ENCODE data around the gene CLEC4G.

Gene CLEC4G

GRCh38 chr19:7685546-7686445 is 46.1 kb downstream of the CLEC4G start:
- no peak for DNase-seq (ENCODE audit: extremely low spot score)
- POLR2A ChIA-PET, result interaction anchor here (0.8 to 1.2 kb wide), 4 partner anchors 13 to 50 kb away, joined by 3 to 5 read pairs (median 3); partner anchors contain the start of gene FCER2
- CTCF ChIA-PET, result interaction anchor here (0.8 to 2.8 kb wide), 4 partner anchors 14 to 117 kb away, joined by 3 to 10 read pairs (median 4); no protein-coding TSS in a partner anchor
- TF ChIP-seq, protein P1, sequence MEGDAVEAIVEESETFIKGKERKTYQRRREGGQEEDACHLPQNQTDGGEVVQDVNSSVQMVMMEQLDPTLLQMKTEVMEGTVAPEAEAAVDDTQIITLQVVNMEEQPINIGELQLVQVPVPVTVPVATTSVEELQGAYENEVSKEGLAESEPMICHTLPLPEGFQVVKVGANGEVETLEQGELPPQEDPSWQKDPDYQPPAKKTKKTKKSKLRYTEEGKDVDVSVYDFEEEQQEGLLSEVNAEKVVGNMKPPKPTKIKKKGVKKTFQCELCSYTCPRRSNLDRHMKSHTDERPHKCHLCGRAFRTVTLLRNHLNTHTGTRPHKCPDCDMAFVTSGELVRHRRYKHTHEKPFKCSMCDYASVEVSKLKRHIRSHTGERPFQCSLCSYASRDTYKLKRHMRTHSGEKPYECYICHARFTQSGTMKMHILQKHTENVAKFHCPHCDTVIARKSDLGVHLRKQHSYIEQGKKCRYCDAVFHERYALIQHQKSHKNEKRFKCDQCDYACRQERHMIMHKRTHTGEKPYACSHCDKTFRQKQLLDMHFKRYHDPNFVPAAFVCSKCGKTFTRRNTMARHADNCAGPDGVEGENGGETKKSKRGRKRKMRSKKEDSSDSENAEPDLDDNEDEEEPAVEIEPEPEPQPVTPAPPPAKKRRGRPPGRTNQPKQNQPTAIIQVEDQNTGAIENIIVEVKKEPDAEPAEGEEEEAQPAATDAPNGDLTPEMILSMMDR (IDR thresholded peaks at IDR 0.05; ENCODE audit: control extremely low read depth, extremely low read depth, low read depth, missing control alignments), result no peak

DNA sequence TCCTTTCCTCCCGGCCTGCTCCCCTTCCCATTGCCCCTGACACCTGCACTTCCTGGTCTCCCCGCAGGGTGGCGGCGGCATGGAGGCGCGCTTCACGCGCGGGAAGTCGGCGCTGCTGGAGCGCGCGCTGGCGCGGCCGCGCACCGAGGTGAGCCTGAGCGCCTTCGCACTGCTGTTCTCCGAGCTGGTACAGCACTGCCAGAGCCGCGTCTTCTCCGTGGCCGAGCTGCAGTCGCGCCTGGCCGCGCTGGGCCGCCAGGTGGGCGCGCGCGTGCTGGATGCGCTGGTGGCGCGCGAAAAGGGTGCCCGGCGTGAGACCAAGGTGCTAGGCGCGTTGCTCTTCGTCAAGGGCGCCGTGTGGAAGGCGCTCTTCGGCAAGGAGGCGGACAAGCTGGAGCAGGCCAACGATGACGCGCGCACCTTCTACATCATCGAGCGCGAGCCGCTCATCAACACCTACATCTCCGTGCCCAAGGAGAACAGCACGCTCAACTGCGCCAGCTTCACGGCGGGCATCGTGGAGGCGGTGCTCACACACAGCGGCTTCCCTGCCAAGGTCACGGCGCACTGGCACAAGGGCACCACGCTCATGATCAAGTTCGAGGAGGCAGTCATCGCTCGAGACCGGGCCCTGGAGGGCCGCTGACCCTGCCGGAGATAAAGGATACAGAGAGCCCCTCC is 49.6 kb downstream of the CLEC4G start:
- TF ChIP-seq, protein P1 (IDR thresholded peaks at IDR 0.05; ENCODE audit: control extremely low read depth, extremely low read depth, low read depth, missing control alignments), result peak; percentile 27
- ChIA-PET CTCF (interaction anchor here (0.9 to 1.9 kb wide), 3 partner anchors 16 to 118 kb away, joined by 3 to 7 read pairs (median 3); no protein-coding TSS in a partner anchor), POLR2A (no interaction called here)
- no peak for DNase-seq (ENCODE audit: extremely low spot score)

DNA sequence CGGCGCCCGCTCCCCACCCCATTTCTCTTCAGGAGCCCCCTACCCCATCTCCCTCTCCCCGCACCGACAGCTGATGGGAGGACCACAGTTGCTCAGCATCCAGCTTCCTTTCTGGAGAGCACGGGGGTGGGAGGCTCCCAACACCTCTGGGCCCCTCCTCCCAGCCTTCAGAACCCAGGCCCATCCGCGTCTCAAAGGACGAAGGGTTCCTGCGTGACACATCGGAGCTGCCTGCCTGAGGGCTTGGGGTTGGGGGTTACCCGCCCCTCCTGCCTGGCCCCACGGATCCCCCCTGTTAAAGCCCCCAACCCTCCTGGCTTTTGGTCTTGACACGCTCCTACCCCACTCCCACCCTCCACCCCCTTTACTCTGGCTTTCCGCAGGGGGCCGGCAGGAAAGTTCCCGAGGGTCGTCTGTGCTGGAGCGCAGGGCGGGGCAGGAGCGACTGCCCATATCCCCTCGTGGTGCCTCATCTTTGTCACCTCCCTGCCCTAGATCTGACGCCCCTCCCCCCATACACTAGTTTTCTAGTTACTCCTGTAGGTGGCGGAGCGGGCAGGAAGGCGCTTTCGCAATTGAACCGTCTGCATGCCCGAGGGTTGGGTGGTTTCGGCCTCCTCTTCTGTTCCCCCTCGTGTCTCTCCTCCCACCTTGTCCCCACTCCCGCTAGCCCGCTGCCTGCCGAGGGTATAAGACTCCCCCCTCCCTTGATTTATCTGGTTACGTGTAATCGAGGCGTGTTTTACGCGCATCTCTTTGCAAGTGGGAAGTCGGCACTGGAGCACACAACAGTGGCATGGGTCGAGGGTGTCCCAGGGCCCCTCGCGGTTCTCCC is 50.4 kb downstream of the CLEC4G start:
- peak; percentile 87 for DNase-seq (ENCODE audit: extremely low spot score)
- ChIA-PET CTCF (interaction anchor here (0.6 to 2.2 kb wide), 64 partner anchors 8 to 579 kb away, joined by 3 to 47 read pairs (median 4); partner anchors contain the start of genes CD209, FCER2, PCP2 and PET100), POLR2A (interaction anchor here (0.6 kb wide), 1 partner anchor 14 kb away, joined by 4 read pairs; no protein-coding TSS in a partner anchor)
- TF ChIP-seq, protein P1 (IDR thresholded peaks at IDR 0.05; ENCODE audit: control extremely low read depth, extremely low read depth, low read depth, missing control alignments), result peak; percentile 71

DNA sequence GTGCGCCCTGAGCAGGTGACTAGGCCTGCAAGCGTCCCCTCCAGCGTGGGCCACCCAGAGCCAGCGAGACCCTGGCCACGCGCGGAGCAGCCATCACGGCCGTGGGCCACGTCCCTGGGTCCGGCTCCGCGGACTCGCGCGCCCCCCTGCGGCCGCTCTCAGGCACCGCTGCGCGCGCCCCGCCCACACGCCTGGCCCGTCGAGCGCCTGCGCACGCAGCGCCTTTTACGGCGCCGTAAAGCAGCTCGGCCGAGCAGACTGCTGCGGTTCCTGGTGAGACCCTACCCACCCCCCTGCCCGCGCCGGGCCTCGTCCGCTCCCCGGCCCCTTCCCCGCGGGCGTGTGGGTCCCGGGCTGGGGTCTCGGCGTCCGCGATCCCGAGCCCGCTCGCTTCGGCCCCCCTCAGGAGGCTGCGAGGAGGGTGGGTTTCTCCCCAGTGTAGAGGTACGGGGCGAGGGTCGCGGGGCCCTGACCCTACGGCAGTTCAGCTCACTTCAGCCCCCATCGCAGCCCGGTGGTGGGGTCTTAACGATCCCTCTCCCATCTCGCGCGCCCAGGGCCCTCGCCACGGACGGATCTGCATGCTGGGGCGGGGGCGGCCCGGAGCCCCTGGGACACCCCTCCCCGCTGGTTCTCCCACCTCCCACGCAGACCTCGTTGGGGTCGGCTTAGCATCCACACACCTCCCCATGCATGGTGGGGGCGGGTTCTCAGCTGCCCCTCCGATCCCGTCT is 51.1 kb downstream of the CLEC4G start, which contains the start of gene TRAPPC5:
Gene TRAPPC5, plus strand, starts transcription at position 228 of the 734 bp plus-strand sequence. CDS start 1,421 bp downstream, outside the sequence.
- TF ChIP-seq, protein P1 (IDR thresholded peaks at IDR 0.05; ENCODE audit: control extremely low read depth, extremely low read depth, low read depth, missing control alignments), result peak; percentile 98
- CTCF ChIA-PET, result interaction anchor here (0.6 to 2.2 kb wide), 65 partner anchors 9 to 579 kb away, joined by 3 to 47 read pairs (median 4); partner anchors contain the start of genes CD209, FCER2, PCP2 and PET100
- DNase-seq (ENCODE audit: extremely low spot score), result peak; percentile 90
- POLR2A ChIA-PET, result interaction anchor here (0.6 kb wide), 1 partner anchor 15 kb away, joined by 4 read pairs; no protein-coding TSS in a partner anchor

DNA sequence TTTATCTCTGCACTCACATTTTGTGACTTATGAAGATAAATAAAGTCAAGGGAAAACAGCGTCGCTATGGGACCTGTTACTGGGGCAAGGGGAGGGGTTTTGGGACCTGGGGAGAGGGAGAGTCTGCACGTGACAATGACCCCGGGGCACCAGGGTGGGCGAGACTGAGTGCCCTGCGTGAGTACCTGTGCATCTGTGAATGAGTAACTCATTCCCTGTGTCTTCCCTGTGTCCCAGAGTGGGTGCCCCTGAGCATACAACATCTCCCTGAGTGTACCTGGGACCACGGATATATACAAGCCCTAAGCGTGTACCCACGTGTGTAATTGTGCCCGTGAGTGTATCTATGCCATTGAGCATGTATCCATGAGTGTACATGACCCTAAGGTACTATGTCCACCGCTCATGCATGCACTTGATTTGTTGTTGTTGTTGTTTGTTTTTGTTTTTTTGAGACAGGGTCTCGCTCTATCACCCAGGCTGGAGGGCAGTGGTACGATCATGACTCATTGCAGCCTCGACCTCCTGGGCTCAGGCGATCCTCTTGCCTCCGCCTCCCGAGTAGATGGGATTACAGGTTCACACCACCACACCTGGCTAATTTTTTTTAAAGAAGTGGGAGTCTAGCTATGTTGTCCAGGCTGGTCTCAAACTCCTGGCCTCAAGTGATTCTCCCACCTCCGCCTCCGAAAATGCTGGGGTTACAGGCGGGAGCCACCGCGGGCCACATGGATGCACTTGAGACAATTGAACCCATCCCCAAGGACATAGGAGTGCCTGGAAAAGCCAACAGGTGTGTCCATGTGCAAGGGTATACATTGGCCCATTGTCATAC is 51.9 kb downstream of the CLEC4G start:
- no peak for DNase-seq (ENCODE audit: extremely low spot score)
- CTCF ChIA-PET, result interaction anchor here (0.6 to 2.2 kb wide), 41 partner anchors 9 to 578 kb away, joined by 3 to 47 read pairs (median 5); partner anchors contain the start of genes FCER2, PCP2, PET100 and RETN
- TF ChIP-seq, protein P1 (IDR thresholded peaks at IDR 0.05; ENCODE audit: control extremely low read depth, extremely low read depth, low read depth, missing control alignments), result no peak
- POLR2A ChIA-PET, result no interaction called here
